ENCODE data around the gene PPP1R1C.

PPP1R1C gene

GRCh38 chr2:182064019-182064778, 78.5 kb downstream of the PPP1R1C start:
- DNase-seq (ENCODE audit: low spot score): peak; percentile 50

DNA sequence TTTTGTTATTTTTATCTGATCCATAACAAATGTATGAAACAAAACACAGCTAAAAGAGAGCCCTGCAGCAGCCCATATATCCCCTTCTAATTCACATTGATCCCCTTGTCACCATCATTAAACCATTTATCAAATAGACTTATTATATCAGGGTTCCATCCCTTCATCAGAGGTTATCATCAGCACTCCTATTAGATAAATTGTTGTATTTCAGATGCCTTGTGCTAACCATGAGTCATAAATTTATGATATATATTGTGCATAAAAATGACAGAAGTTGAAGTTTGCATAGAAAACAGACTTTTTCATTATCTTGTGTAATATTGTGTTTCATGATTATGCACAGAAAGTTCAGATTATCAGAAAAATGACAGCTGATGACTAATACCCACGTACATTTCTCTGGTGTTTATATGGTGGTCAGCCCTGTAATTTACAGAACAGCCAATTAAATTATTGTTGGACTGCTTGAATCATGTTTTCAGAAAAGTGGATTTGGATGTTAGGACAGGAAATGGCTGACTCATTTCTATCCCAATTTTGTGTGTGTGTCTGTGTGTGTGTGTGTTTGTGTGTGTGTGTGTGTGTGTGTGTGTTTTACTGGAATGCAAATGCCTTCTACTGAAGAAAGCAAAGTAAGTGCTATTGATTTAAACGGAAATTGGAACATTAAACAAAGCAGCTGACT, 80.9 kb downstream of the PPP1R1C start:
- DNase-seq (ENCODE audit: low spot score): peak; percentile 68

- DNase-seq (ENCODE audit: low spot score): no peak
Measured at GRCh38 chr2:182067393-182067792, 81.7 kb downstream of the PPP1R1C start.

DNA sequence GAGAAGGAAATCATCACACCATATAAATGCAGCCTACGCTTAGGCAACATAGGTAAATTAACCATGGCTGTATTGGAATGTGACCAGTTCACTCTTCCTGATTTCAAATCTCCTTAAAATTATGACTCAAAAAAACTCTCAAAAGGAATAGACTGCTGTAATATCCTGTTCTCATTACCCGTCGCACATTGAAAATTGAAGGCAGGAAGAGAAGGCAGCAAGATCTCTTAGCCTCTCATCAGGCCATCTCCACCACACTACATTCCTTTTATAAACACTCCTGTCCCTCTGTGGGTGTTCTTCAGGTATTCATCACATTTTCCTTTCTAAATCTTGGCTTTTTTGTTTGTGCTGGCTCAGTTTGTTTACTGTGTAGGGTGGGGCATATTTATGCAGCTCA, 83.2 kb downstream of the PPP1R1C start:
- DNase-seq (ENCODE audit: low spot score): no peak

- no peak for DNase-seq (ENCODE audit: low spot score)
Measured at GRCh38 chr2:182069416-182069815, 83.8 kb downstream of the PPP1R1C start.

DNA sequence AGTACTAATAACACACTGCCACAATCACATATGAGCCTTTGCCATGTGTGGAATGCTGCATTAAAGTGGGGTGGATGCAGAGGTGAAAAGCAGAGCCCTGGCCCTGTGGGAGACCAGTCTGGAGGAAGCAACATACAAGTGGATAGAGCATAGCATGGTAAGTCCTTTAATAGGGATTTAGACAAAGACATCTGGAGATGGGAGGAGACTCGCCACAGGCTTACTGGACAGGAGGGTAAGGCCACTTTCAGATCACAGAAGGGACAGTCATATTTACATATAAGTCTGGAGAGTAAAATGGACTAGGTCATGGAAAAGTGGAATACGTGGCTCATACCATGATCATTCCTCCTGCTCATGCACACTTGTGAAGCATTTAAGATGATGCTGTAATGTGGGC, 84.3 kb downstream of the PPP1R1C start:
- DNase-seq (ENCODE audit: low spot score): no peak

GRCh38 chr2:182070736-182071135, 85.1 kb downstream of the PPP1R1C start:
- no peak for DNase-seq (ENCODE audit: low spot score)

DNA sequence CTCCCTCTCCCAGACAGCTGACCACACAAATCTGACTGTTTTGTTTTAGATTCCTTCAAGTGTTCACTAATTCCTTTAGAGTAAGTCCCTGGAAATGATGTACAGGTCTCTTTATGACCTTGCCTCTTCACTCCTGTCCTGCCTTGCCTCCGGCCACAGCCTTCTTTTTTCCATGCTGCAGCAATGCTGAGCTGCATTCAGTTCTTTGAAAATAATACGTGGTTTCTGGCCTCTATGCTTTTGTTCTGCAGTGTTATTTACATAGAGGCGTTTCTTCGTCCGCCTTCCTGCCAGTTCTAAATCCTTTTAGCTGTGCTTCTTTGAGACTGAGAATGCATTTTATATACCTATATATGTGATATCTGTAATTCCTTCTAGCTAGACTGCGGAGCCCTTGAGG, 87.2 kb downstream of the PPP1R1C start:
- DNase-seq (ENCODE audit: low spot score): no peak

GRCh38 chr2:182073613-182074012, 88.0 kb downstream of the PPP1R1C start:
- no peak for DNase-seq (ENCODE audit: low spot score)

- DNase-seq (ENCODE audit: low spot score): no peak
Measured at GRCh38 chr2:182077023-182077422, 91.4 kb downstream of the PPP1R1C start.

DNA sequence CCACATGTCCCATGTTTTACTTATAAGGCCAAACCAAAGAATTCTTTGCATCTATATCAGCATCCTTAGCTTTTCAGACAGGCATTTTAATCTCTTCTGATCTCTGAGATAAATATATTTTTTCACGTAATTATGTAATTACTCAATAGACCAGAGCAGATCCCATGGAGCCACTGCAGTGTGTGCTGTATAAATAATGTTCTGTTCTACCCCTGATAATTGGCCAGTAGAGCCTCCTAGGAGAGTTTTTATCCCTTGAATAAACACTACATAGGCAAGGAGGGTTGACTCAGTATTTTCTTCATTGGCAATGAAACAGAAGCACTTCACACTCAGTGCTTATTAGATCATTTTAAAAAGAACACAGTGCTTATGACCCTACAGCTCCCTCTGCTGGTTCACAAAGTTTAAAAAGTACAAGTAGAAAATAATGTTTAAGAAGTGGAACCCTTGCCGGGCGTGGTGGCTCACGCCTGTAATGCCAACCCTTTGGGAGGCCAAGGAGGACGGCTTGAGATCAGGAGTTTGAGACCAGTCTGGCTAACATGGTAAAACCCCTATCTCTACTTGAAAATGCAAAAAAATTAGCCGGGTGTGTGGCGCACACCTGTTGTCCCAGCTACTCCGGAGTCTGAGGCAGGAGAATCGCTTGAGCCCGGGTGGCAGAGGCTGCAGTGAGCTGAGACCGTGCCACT, 91.9 kb downstream of the PPP1R1C start:
- DNase-seq (ENCODE audit: low spot score): peak; percentile 50

- DNase-seq (ENCODE audit: low spot score): no peak
Measured at GRCh38 chr2:182078988-182079602, 93.4 kb downstream of the PPP1R1C start.

DNA sequence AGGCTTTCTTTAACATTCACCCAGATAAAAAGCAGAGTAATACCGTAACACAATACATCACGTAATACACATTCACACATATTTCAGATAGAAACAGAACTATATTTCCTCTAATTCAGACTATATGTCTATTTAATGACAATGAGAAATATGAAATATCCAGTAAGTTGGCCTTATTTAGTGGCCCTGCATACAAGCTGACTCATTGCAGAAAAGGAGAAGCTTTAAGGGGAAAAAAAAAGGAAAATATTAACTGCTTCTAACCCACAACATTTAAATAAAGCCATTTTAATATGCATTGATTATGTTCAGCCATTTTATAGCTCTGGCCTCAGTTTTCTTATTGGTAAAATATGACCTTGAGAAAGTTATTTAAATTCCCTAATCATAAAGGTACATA, 94.8 kb downstream of the PPP1R1C start:
- DNase-seq (ENCODE audit: low spot score): no peak

- DNase-seq (ENCODE audit: low spot score): no peak
Measured at GRCh38 chr2:182081602-182082260, 96.1 kb downstream of the PPP1R1C start.

GRCh38 chr2:182088681-182089320, 103.1 kb downstream of the PPP1R1C start:
- DNase-seq (ENCODE audit: low spot score): no peak

DNA sequence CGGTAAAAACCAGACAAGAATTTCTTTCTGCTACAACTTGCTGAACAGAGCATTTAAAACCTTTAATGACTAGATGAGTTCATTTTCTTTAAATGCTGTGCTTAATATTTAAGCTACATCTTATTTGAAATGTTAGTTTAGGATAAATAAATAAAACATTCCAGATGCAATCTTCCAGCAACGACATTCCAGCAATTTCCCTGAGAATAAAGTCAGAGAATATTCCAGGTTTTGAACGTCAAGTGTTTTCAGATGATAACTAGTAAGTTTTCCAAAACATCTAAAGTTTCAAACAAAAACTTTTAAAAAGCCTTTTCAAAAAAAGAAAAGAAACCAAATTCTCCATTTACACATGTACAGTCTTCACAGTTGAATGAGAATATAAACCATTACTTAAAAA, 104.8 kb downstream of the PPP1R1C start:
- no peak for DNase-seq (ENCODE audit: low spot score)

GRCh38 chr2:182097571-182098164, 112.0 kb downstream of the PPP1R1C start:
- DNase-seq (ENCODE audit: low spot score): no peak

DNA sequence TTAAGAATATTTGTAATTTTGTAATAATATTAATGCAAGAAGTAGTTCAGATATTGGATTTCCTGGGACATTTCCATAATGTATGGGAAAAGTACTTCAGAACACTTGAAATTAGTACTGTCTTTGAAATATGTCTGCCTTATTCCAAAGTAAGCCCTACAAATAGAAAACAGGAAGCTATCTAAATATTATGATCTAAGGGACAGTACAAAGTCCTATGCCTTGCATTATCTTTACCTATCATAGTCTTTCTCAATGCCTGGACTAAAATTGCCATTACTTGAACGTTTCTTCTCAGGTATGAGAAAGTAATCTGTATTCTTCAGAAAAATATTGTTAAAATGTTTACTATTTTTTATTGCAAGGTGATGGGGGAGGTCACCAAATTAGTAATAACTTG, 113.0 kb downstream of the PPP1R1C start:
- DNase-seq (ENCODE audit: low spot score): no peak

DNA sequence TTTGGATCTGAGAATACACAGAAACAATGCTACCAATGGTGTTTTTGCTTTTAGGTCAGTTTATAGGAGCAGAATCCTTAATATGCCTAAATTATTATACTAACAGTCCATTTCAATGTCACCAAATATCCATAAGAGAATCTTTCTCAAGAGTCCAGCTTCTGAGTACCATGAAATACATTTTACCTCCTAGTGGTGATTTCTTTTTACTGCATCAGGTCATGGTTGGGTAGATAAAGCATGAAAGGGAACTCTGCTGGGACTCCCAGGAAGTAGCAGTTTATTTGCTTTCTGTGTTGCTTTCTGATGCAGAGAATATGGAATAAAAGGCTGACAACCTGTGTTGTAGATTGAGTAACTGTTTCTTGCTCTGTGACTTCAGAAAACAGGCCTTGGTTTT, 115.6 kb downstream of the PPP1R1C start:
- no peak for DNase-seq (ENCODE audit: low spot score)

- peak; percentile 54 for DNase-seq (ENCODE audit: low spot score)
Measured at GRCh38 chr2:182103526-182103925, 117.9 kb downstream of the PPP1R1C start.

DNA sequence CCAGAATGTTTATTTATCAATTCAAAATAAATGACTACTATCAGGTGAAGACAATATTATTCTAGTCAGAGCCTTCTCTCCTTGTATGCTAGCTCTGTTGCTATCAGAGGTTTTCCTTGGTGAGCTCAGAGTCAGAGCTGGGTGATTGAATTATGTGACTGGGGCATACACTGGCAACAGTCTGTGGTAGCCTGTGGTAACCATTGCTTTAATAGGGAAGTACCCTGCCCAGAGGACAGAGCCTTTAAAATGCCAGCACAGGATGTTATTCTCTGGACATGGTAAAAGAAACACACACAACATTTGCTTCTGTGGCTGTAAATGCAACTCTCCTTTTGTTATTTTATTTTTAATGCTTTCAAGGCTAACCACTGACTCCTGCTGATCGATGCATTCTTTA, 124.7 kb downstream of the PPP1R1C start:
- no peak for DNase-seq (ENCODE audit: low spot score)
